HG03139 (cell line): ENCODE results near the gene PRTFDC1.
A peak's percentile ranks its signal among the peaks of the same experiment; 100 is the strongest.

Source experiments
- ATAC-seq: cut with Tn5 transposase; IDR thresholded peaks from one replicate; pipeline ENCODE4 v1.9.1; 2021; ENCODE audit not compliant: unreplicated experiment

Gene PRTFDC1

GRCh38 chr10:24908793-24909423, 43.5 kb downstream of the PRTFDC1 start:
- no peak for ATAC-seq

- no peak for ATAC-seq
Observed at GRCh38 chr10:24907956-24908355, 44.5 kb downstream of the PRTFDC1 start.

GRCh38 chr10:24906372-24906771, 46.0 kb downstream of the PRTFDC1 start:
- ATAC-seq = no peak

DNA sequence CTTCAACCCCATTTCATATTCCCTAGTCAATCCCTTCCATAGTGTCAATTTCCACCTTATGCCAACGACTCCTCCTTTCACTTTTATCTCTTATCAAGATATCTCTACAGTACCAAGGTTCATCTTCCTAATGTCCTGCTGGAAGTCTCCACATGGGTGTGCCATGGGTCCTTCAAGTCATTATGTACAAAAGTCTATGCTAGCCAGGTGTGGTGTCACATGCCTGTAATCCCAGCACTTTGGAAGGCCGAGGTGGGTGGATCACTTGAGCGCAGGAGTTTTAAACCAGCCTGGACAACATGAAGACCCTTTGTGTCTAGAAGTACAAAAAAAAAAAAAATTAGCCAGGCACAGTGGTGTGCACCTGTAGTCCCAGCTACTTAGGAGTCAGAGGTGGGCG, 47.6 kb downstream of the PRTFDC1 start:
- no peak for ATAC-seq

DNA sequence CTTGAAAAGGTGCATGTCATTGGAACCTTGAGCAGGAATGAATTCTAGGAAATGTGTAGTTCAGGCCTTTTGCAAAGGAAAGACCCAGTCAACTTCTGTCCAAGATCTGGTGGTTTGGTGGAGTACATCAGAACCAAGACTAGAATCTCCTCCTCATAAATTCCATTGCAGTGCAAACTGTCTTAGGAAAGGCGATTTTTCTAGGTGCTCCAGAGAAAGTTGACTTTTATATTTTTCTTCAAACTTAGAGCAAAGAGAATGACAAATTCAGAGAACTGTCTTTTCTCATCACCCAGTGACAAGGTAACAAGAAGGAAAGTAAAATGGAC, 50.0 kb downstream of the PRTFDC1 start:
- no peak for ATAC-seq

DNA sequence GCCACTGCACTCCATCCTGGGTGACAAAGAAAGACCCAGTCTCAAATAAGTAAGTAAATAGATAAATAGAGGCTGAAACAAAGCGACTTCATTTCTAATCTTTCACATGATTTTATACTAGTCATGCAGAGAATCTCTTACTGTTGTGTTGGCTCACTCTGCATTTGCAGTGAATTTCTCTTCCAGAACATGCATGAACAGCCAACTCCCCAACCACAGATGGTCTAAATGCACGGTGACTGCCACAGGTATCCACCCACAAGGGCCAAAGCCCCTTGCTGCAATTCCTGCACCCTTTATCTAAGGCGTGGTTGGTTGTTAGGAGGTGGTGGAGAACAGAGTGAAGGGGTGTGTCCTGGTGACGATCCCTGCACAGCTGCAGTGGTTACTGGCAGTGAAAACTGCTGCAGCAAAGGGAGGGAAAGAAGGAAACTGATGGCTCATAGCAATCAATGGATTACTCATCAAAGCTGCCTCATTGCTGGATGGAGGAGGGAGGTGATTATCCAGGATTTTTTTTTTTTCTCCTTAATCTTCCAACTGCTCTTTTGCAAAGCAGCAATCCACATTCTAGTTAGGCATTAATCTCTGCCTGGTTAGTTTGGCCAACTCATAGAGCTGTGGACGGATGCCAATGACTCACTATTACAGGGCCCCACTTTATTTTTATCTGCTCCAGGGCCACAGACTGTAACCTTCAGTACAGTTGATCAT, 50.6 kb downstream of the PRTFDC1 start:
- peak; percentile 45 for ATAC-seq

DNA sequence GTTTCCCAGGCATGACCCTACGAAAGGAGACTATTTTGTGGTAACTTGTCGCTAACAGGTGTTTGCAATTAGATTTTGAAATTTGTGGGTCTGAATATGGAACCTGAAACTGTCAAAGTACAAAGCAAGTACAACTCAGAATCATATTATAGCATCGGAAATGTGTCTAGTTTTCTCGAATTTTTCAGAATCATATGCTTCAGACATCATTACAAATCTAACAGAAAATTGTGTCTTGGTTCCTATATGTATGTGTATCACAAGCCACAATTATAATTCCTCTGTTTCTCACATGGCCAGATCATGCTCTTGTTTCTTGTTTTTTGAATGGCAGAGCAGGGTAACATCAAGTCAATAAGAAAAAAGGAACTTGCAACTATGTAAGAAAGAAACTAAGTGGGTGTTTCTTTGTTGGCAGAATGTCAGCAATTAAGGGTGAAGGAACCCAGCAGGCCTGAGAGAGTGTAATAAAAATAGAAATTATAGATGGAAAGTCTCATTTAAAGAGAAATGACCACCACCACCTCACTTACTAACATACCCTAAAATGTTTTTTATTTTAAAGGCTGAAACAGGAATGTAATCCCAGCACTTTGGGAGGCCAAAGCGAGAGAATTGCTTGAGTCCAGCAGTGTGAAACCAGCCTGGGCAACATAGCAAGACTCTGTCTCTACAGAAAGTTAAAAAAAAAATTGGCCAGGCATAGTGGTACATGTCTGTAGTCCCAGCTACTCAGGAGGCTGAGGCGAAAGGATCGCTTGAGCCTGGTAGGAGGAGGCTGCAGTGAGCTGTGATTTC, 51.3 kb downstream of the PRTFDC1 start:
- ATAC-seq = peak; percentile 71

- no peak for ATAC-seq
Observed at GRCh38 chr10:24899571-24899970, 52.8 kb downstream of the PRTFDC1 start.

DNA sequence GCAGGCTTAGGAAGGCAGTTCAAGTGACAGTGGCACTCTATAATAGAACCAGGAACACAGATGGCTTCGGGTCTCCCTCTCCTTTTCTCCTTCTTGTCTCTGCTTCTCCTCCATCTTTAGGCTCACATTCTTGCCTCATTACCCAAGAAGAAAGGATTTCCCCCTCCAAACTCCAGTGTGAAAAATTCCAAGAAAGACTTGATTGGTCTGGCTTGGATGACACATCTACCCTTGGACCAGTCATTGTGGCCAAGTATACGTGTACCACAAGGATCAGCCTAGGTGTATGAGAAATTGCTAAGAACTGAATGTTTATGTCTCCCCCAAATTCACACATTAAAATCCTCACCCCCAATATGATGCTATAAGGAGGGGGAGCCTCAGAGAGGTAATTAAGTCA, 53.9 kb downstream of the PRTFDC1 start:
- ATAC-seq = no peak

- no peak for ATAC-seq
Observed at GRCh38 chr10:24897326-24897926, 55.0 kb downstream of the PRTFDC1 start.

DNA sequence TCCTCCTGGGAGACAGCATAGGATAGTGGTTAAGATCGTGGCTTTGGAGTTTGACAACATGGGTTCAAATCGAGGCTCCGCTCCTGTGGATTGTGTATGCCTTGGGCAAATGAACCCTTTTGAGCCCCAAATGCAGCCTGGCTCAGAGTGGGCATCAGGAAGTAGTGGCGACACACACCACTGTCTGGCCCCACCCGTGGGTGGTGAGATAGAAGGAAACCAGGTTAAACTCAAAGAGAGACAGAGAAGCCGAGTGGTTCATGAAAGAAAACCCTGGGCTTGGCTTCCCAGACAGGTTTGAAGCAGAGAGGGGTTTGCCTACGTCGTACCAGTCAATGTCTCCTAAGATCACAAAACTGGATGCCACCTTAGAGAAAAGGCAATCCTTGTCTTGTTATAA, 57.7 kb downstream of the PRTFDC1 start:
- no peak for ATAC-seq

DNA sequence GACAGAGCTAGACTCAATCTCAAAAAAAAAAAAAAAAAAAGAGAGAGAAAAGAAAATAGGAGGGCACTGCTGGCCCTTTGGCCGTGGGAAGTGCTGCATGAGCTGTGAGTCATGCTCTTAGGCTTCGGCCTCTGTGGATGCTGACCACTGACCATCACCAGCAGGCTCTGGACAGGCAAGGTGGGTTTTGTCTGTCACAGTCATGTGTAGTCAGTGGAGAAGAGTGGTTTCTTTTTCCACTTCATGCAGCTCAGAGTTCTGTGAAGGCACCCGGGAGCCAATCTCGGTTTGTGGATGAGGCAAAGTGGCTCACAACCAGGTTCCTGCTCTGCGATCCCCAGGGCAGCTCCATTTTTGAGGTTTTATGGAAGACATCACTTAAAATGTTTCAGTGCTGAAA, 58.1 kb downstream of the PRTFDC1 start:
- no peak for ATAC-seq

GRCh38 chr10:24893127-24893526, 59.3 kb downstream of the PRTFDC1 start:
- no peak for ATAC-seq

DNA sequence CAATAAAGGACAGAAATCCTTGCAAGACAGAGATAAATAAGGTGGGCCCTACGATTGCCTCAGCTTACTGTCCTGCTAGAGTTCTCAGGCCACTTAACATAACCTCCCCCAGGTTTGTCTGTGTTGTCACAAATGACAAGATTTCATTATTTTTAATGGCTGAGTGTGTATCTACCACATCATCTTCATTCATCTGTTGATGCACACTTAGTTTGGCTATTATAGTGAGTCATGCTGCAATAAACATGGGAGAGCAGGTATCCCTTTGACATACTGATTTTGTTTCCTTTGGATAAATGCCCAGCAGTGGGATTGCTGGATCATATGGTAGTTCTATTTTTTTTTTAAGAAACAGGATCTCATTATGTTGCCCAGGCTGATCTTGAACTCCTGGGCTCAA, 60.6 kb downstream of the PRTFDC1 start:
- ATAC-seq = no peak

GRCh38 chr10:24889639-24890038, 62.8 kb downstream of the PRTFDC1 start:
- ATAC-seq = no peak

GRCh38 chr10:24887855-24888231, 64.6 kb downstream of the PRTFDC1 start:
- peak; percentile 17 for ATAC-seq

DNA sequence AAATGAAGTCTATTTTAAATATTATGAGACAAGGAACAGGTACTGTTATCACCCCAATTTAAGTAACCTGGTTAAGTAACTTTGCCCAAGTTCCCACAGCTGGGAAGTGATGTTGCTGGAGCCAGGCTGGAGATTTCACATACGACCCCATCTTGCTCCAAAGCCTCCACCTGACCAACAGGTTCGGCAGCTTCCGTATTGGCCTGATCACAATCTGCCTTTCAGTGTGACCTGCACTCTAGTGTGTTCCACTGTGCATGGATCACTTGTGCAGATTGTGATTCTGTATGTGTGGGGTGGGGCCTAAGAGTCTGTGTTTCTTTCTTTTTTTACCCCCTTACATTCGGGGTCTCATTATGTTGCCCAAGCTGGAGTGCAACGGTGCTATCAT, 66.1 kb downstream of the PRTFDC1 start:
- ATAC-seq = no peak

DNA sequence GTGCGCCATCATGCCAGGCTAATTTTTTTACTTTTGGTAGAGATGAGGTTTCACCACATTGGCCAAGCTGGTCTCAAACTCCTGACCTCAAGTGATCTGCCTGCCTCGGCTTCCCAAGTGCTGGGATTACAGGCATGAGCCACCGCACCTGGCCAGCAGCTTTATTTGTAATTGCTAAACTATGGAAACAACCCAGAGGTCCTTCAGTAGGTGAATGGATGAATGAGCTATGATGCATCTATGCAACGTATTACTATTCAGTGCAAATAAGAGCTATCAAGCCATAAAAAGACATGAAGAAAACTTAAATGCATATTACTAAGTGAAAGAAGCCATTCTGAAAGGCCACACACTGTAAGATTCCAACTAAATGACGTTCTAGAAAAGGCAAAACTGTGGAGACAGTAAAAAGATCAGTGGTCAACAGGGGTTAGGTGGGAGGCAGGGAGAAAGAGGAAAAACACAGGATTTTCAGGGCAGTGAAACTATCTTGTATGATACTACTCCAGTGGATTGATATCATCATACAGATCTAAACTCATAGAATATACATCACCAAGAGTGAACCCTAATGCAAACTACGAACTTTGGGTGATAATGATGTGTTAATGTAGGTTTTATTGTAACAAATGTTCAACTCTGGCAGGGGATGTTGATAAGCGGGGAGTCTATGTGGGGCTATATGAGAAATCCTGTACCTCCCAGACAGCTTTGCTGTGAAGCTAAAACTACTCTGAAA, 66.7 kb downstream of the PRTFDC1 start:
- ATAC-seq = no peak

DNA sequence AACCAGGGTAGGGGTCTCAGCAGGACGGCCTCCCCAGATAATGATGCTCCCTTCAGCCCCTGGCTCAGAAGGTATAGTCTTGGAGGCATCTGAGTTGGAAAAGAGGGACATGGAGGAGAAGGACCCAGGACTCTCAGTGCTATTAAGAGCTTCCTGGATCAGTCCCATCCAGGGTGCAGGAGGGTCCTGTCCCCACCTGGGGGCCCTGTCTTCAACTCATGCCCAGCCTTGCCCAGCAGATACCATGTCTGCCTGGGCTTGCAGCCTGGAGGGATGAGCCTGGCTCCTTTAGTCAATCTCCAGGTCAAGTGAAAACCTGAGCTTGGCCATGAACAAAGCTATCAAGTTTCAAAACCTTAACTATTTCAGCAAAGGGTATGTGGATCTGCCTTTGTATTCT, 67.6 kb downstream of the PRTFDC1 start:
- ATAC-seq = no peak

DNA sequence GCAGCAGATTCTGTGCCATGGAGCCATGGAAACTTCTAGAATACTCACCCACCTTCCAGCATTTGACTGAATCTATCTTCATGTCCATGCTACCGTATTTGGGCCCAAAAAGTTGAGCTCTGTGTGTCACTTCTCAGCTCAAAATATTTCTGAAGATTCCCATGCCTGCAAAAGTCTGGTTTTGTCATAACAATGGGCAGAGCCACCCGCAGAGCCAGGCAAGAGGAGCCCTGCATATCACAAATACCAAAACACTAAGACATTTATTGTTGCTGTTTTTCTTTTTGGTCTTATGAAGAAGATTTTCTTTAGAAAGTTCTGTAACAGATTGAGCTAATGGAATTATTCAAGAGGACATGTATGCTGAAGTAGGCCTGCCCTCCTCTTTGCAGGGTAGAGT, 68.1 kb downstream of the PRTFDC1 start:
- ATAC-seq = no peak

DNA sequence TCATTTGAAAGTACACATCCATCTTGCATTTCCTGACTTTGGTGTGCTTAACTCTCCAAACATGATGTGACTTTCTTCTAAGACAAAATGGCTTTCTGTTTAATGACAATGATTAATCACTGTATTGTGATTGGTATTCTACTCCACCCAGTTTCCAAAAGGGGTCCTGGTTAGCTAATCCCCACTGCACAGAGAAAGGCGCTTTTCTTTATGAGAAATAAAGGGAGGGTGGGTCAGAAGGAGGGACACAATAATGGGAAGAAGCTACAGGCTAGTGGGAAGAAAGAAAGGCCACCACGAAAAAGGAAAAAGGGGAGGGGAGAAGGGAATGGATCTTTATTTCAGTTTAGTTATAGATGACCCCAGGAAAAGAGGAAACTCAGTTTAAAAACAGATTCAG, 69.2 kb downstream of the PRTFDC1 start:
- ATAC-seq = no peak
